HS-5 (cell line): ENCODE data around the gene RHBDF2.

Experiments used
- DNase-seq: peaks from one replicate; pipeline ENCODE4 v3.0.0-alpha.2; 2012; ENCODE audit warnings: low read depth

Gene RHBDF2

DNA sequence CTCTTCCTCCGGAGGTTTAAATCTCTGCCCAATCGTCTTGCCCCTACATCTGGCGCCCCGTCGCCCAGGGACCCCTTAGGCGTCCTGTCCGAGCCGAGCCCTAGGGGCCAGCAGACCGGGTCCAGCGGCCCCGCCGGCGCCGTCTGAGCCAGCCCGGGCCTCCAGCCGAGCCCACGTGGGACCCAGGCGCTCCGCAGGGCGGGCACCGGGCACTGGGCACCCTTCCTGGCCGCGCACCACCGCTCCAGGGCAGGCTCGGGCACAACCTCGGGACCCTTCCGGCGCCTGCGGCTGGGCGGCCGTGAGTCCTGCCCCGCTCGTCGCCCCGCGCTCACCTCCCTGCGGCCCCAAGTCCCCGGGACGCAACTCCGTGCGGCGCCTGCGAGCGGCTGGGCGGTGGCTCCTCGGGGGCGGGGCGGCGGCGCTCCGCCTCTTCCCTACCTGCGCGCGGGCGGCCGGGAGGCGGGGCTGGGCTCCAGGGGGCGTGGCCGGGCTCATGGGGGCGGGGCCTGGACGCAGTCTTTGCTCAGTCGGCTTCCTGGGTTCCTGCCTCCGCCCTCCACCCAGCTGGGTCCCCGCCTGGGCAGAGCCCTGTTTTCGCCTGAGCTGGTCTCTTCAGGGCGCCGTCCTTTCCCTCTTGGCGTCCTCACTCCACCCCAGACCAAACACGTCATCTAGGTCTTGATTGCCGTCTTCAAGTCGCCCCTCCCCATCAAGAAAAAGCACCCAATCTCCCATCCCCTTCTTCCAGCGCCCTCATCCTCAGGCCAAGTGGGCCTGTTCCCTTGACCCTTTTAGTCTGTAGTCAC lies at the start of gene RHBDF2:
Gene RHBDF2 (minus strand): TSS at position 406 of the 809 bp plus-strand sequence. CDS start 19,899 bp downstream, outside the sequence.
- DNase-seq, result no peak

DNA sequence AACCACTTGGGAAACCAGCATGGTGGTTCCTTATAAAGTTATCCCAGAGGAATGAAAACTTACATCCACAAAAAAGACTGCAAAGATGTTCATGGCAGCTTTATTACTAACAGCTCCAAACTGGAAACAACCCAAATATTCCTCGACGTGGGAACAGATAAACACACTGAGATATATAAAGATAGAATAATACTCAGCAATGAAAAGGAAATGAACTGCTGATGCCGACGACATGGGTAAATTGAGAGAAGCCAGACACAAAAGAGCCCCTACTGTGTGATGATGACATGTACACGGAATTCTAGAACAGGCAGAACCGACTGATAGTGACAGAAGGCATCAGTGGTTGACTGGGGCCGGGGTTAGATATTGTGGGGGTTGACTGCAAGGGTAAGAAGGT lies 48.3 kb upstream of the RHBDF2 start:
- no peak for DNase-seq

DNA sequence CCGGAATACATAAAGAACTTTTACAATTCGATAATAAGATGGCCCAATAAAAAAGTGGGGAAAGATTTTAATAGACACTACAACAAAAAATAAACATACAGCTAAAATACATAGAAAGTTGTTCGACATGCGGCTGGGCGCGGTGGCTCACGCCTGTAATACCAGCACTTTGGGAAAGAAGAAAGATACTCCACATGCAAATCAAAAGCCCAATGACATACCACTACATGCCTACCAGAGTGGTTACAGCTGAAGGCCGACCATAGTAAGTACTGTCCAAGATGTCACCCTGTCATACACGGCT lies 47.9 kb upstream of the RHBDF2 start:
- DNase-seq, result no peak

- no peak for DNase-seq
Observed at GRCh38 chr17:76548378-76549214, 47.4 kb upstream of the RHBDF2 start.

- DNase-seq, result no peak
Observed at GRCh38 chr17:76547642-76548202, 46.5 kb upstream of the RHBDF2 start.

GRCh38 chr17:76547183-76547641 lies 46.0 kb upstream of the RHBDF2 start:
- no peak for DNase-seq

DNA sequence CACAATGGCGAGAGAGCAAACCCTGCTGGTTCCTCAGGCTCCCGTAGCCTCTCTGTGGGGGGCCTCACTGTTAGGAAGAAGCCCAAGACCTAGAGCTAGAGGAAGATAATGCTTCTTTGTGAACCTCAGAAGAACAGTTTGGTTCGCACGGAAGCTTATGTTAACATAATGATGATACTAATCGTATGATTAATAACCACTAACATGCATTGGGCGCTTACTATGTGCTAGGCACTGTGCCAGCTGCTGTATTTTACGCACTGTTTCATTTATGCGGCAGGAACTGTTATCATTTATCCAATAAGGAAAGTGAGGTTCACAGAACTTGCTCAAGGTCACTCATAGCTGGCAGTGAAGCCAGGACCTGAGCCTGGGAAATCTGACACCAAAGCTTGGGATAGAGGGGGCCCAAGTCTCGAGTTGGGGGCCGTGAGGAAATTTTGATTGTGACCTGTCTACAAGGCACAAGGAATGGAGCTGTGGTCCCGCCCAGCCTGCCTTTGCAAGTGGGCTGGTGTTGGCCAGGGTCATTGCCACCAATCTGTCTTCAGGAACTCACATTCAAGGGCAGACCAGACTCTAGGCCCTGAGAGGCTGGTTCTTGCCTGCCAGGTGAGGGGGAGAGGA lies 45.4 kb upstream of the RHBDF2 start:
- DNase-seq, result peak; percentile 88

- no peak for DNase-seq
Observed at GRCh38 chr17:76545918-76546555, 44.8 kb upstream of the RHBDF2 start.

- no peak for DNase-seq
Observed at GRCh38 chr17:76544546-76545365, 43.5 kb upstream of the RHBDF2 start.

- DNase-seq, result no peak
Observed at GRCh38 chr17:76543826-76544545, 42.8 kb upstream of the RHBDF2 start.

- no peak for DNase-seq
Observed at GRCh38 chr17:76543482-76543825, 42.2 kb upstream of the RHBDF2 start.

- DNase-seq, result no peak
Observed at GRCh38 chr17:76542984-76543383, 41.8 kb upstream of the RHBDF2 start.

- no peak for DNase-seq
Observed at GRCh38 chr17:76542566-76542971, 41.3 kb upstream of the RHBDF2 start.

DNA sequence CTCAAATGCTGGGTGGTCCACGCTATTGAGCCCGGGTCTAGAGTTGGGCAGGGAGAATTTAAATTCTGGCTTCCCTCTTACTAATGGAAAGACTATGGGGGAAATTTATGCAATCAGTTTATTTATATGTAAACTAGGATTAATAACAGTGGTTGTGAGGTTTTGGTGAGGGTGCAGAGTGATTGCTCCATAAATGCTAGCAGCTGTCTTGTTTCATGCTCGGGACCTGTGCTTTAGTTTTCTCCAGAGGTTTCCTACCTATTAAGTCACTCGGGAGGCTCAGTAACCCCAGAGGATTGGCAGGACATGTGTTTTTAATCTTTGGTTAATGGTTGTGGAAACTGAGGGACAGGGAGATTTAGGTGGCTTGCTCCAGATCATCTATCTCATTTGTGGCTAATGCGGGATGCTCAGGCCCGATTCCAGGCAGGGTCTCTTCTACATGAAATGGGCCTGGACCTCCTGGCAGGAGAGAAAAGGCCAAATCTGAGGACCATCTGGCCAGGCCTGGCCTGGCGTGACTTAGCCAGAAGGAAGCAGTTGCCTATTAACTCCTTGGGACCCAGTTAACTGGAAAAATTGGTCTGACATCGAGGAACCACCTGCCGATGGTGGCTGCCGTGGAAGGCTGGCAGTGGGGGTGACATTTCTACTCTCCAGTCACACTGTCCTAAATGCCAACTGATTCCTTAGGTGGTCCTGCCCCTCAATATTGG lies 40.7 kb upstream of the RHBDF2 start:
- DNase-seq, result no peak

DNA sequence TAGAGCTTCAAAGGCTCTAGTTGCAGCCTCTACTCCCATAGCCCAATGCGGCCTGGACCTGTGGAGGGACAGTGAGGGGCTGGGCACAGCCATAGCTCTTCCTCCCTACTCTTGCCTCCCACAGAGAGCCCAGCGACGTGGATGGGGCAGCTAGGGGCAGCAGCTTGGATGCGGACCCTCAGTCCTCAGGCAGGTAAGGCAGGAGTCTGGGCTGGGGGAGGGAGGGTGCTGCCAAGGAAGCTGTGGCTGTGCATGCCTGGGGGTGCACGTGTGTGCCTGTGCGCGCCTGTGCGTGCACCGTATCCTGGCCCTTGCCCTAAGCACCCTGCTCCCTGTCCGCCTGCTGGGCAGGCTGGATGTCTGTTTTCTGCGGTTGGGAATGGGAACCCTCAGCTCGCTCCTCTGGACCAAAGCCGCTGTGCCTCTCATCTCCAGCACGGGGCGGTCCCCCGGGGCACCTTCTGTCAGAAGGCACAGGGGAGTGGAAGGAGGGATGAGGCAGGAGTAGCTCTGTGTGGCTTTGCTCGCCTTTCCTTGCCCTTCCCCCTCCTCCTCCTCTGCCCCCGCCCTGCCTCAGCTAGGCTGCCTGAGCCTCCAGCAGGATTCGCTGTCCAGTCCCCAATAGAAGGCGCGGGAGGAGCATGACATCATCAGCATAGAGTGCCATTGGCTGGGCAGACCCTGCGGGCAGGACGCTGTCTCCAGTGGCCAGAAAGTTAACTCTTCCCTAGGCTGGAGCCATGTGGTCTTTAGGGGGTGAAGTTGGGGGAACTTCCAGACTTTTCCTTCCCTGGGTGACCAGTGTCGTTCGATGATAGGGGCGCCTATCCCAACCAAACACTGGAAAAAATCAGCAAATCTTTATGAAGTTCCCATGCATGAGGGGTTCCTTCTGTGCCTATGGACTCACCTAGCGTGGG lies 39.4 kb upstream of the RHBDF2 start:
- no peak for DNase-seq

DNA sequence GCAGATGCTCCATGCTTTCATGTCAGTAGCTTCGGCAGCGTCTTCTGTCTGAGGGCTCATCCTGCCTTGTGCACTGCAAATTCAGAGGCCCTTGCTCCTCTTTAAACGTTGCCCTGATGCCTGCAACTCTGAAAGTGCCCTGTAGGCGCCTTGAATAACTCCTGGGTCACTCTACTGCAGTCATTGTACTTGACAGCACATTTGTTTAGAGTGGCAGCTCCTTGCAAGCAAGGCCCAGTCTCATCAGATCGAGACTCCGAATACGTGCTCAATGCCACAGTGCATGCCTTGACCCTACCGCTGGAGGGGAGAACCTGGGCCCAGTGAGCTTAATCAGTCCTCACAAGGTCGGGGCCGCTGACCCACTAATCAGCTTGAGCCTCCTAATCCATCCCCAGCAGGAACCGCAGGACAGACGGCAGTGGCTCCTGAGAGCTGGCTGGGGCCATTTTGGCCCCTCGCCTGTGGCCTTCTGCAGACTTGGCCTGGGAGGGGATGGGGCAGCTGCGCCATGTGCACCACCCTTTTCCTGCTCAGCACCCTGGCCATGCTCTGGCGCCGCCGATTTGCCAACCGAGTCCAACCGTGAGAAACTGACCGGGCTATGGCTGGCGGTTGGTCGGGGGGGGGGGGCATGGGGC lies 38.5 kb upstream of the RHBDF2 start, which contains the start of gene PRCD:
Gene PRCD (plus strand): TSS at position 414 of the 641 bp plus-strand sequence. CDS start 98 bp downstream, at position 512.
- DNase-seq, result no peak

GRCh38 chr17:76538941-76539570 lies 37.8 kb upstream of the RHBDF2 start:
- DNase-seq, result no peak
